PC-9 (cell line): Measurements from ENCODE around the gene ACACB.

Source experiments
- CTCF ChIP-seq: fragments of 200-600 bp; sonication (generic); conservative IDR thresholded peaks from 2 replicates; pipeline ENCODE4 v1.6.1; 2017; ENCODE audit warnings: mixed run types, antibody characterized with exemption, mild to moderate bottlenecking, moderate library complexity
- EZH2 ChIP-seq: fragments of 200-600 bp; sonication (generic); IDR thresholded peaks from 2 replicates; pipeline ENCODE4 v1.8.0; 2017; ENCODE audit warnings: antibody characterized with exemption, low read depth

GRCh38 chr12:109178532-109178931, 62.1 kb downstream of the ACACB start:
- TF ChIP-seq CTCF (no peak), EZH2 (no peak)
